ENCODE data around the gene KCNQ1OT1.

Gene KCNQ1OT1

GRCh38 chr11:2685566-2686359 is 14.0 kb downstream of the KCNQ1OT1 start:
- no peak for DNase-seq

- no peak for DNase-seq
Observed at GRCh38 chr11:2685051-2685450, 14.7 kb downstream of the KCNQ1OT1 start.

GRCh38 chr11:2684581-2684980 is 15.2 kb downstream of the KCNQ1OT1 start:
- DNase-seq = no peak

- no peak for DNase-seq
Observed at GRCh38 chr11:2683806-2684205, 16.0 kb downstream of the KCNQ1OT1 start.

GRCh38 chr11:2681408-2682145 is 18.2 kb downstream of the KCNQ1OT1 start:
- no peak for DNase-seq

- no peak for DNase-seq
Observed at GRCh38 chr11:2679011-2679676, 20.6 kb downstream of the KCNQ1OT1 start.

GRCh38 chr11:2678396-2678795 is 21.4 kb downstream of the KCNQ1OT1 start:
- no peak for DNase-seq

- no peak for DNase-seq
Observed at GRCh38 chr11:2677127-2677526, 22.7 kb downstream of the KCNQ1OT1 start.

- no peak for DNase-seq
Observed at GRCh38 chr11:2675540-2675939, 24.3 kb downstream of the KCNQ1OT1 start.

GRCh38 chr11:2674658-2675131 is 25.1 kb downstream of the KCNQ1OT1 start:
- no peak for DNase-seq

GRCh38 chr11:2673871-2674471 is 25.8 kb downstream of the KCNQ1OT1 start:
- no peak for DNase-seq

- no peak for DNase-seq
Observed at GRCh38 chr11:2673250-2673610, 26.6 kb downstream of the KCNQ1OT1 start.

GRCh38 chr11:2672553-2673249 is 27.1 kb downstream of the KCNQ1OT1 start:
- no peak for DNase-seq

- no peak for DNase-seq
Observed at GRCh38 chr11:2671748-2672147, 28.0 kb downstream of the KCNQ1OT1 start.

- no peak for DNase-seq
Observed at GRCh38 chr11:2670541-2671100, 29.2 kb downstream of the KCNQ1OT1 start.

- no peak for DNase-seq
Observed at GRCh38 chr11:2669634-2670469, 29.9 kb downstream of the KCNQ1OT1 start.

GRCh38 chr11:2668876-2669275 is 30.9 kb downstream of the KCNQ1OT1 start:
- no peak for DNase-seq

GRCh38 chr11:2667940-2668339 is 31.9 kb downstream of the KCNQ1OT1 start:
- no peak for DNase-seq

GRCh38 chr11:2666828-2667570 is 32.8 kb downstream of the KCNQ1OT1 start:
- DNase-seq = no peak

- no peak for DNase-seq
Observed at GRCh38 chr11:2666401-2666741, 33.4 kb downstream of the KCNQ1OT1 start.

Data from stimulated activated CD4-positive, alpha-beta T cell treated with anti-CD3 and anti-CD28 coated beads, Interleukin-15, amount 100 ng/mL, for 24 hours (primary cell).